Activated naive CD4-positive, alpha-beta T cell treated with anti-CD3 and anti-CD28 coated beads for 36 hours (primary cell): ENCODE measurements around the gene DEAF1. TPM values are rescaled to one million over a fixed set of nuclear protein-coding genes. Genes with fewer than 3 reads are reported as not detected.

Source experiments
- CTCF ChIA-PET: fragments of 350-600 bp; sonication (Branson Sonifier 250); formaldehyde crosslinking; loops from one replicate; lab custom pipeline; 2021; ENCODE audit warnings: antibody characterized with exemption; lab: Charles Lee
- DNase-seq: peaks from one replicate; pipeline ENCODE4 v3.0.0-alpha.2; 2020
- H3K27ac Mint-ChIP-seq: one replicate; pipeline ENCODE4 v1.8.0; 2021; ENCODE audit warnings: mild to moderate bottlenecking, mixed read lengths
- H3K27me3 Mint-ChIP-seq: one replicate; pipeline ENCODE4 v1.8.0; 2021; ENCODE audit warnings: low read depth, mixed read lengths
- H3K36me3 Mint-ChIP-seq: one replicate; pipeline ENCODE4 v1.8.0; 2021; ENCODE audit warnings: low read depth, mixed read lengths
- H3K4me1 Mint-ChIP-seq: one replicate; pipeline ENCODE4 v1.8.0; 2021; ENCODE audit warnings: low read depth, mixed read lengths
- H3K4me3 Mint-ChIP-seq: one replicate; pipeline ENCODE4 v1.8.0; 2021; ENCODE audit warnings: mild to moderate bottlenecking, moderate library complexity, mixed read lengths
- H3K9me3 Mint-ChIP-seq: one replicate; pipeline ENCODE4 v1.8.0; 2021; ENCODE audit warnings: mixed read lengths
- intact Hi-C: fragments of 100-400 bp; cut with micrococcal nuclease; formaldehyde crosslinking; loops from one replicate; pipeline ENCODE4 v1.15.1; 2023
- total RNA-seq, 2 experiments: library from RNA; stranded (reverse); gene quantifications; one replicate each; pipeline ENCODE4 v1.2.3, GENCODE V29; 2021

DEAF1 gene
- total RNA-seq, 2 experiments from 2014 or later, result 57.5 to 67.9 TPM

DNA sequence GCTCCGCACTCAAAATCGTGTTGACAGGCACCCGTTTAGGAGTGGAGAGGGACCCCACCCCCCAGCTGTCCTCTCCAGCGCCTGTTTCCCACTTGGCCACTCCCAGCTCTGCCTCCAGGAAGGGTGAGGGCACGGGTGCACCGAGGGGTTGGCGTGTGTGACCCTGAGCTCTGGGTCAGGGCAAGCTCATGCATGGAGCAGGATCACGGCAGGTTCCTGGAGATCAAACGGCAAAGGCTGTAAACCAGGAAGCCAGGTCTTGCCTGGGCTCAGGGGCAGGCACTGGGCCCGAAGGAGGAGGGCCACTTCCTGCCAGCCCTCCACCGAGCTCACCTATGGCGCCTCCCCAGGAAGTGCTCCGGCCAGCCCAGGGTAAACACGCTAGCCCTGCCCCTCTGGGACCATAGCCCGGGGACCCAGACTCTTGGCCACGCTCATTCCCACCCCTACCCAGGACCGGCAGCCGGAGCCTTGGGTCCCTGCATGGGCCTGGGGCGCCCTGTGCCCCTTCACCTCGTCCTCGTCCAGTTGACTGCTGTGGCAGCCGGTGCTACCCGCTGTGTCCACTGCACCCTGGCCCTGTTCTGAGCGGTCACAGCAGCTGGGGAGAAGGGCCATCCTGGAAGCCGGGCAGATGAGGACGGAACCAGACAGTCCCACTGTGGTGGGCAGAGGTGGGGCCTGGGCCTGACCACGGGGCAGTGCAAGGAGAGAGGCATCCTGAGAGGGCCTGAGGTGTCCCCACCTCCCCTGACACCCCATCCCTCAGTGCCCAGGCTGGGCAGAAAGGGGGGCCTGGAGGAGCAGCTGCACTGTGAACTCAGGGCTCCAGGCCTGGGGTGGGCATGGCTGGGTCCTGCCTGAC, 10.0 kb upstream of the DEAF1 start:
- H3K9me3 Mint-ChIP-seq, result no peaks in the 10 kb centered on the region
- peaks cover 5% of the 10 kb centered on the region for H3K4me1 Mint-ChIP-seq
- H3K4me3 Mint-ChIP-seq, result no peak overlapping the region
- intact Hi-C loops, result no loop called here
- no peak for DNase-seq
- no peak overlapping the region for H3K27ac Mint-ChIP-seq
- H3K27me3 Mint-ChIP-seq, result peaks cover 8% of the 10 kb centered on the region
- H3K36me3 Mint-ChIP-seq, result no peaks in the 10 kb centered on the region
- CTCF ChIA-PET, result interaction anchor here (1.8 kb wide), 1 partner anchor 9 kb away, joined by 4 read pairs; the partner anchor contains the start of gene TMEM80

DNA sequence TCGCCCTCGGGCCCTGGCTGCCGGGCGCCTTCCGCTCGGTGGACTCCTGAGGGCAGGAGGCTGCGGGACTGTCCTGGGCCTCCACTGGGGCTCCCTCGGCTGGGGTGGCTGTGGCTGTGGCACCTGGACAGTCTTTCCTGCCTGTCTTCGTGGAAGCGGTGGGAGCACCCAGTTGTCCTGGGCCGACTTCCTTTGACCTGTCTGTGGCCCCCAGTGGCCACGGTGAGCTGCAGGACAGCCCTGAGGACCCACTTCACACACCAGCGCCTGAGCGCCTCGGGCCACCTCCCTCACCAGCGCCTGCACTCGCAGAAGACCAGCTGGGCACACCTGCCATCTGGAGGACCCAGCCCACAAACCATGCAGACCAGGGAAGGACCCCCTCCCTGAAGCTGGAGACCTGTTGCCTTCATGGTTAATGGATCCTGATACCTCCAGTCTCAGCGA, 9.2 kb upstream of the DEAF1 start:
- H3K27me3 Mint-ChIP-seq, result peaks cover 8% of the 10 kb centered on the region
- peaks cover 5% of the 10 kb centered on the region for H3K4me1 Mint-ChIP-seq
- H3K36me3 Mint-ChIP-seq, result no peaks in the 10 kb centered on the region
- H3K27ac Mint-ChIP-seq, result no peak overlapping the region
- H3K9me3 Mint-ChIP-seq, result no peaks in the 10 kb centered on the region
- CTCF ChIA-PET, result interaction anchor here (1.8 kb wide), 1 partner anchor 8 kb away, joined by 4 read pairs; the partner anchor contains the start of gene TMEM80
- no peak for DNase-seq
- intact Hi-C loops, result no loop called here
- no peak overlapping the region for H3K4me3 Mint-ChIP-seq

DNA sequence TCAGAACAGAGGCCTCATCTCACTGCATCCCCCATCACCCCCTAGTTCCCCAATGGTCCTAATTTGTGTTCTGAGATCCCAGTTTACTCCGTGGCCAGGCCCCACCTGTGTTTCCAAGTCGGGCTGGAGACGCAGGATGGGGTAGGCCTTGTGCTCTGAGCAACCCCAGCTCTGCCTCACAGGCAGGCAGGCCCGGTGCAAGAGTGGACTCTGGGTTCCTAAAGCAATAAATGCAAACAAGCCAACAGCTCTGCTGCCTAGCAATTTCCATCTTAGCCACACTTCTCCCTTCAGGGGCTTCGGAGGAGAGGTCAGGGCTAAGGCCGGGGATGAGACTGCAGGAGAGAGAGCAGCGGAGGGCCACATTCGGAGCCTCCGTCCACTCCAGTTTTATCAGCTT, 8.5 kb upstream of the DEAF1 start:
- no peak overlapping the region for H3K27ac Mint-ChIP-seq
- CTCF ChIA-PET, result no interaction called here
- no peaks in the 10 kb centered on the region for H3K36me3 Mint-ChIP-seq
- DNase-seq, result no peak
- peaks cover 8% of the 10 kb centered on the region for H3K27me3 Mint-ChIP-seq
- intact Hi-C loops, result no loop called here
- H3K9me3 Mint-ChIP-seq, result no peaks in the 10 kb centered on the region
- H3K4me1 Mint-ChIP-seq, result peaks cover 6% of the 10 kb centered on the region
- H3K4me3 Mint-ChIP-seq, result no peak overlapping the region

DNA sequence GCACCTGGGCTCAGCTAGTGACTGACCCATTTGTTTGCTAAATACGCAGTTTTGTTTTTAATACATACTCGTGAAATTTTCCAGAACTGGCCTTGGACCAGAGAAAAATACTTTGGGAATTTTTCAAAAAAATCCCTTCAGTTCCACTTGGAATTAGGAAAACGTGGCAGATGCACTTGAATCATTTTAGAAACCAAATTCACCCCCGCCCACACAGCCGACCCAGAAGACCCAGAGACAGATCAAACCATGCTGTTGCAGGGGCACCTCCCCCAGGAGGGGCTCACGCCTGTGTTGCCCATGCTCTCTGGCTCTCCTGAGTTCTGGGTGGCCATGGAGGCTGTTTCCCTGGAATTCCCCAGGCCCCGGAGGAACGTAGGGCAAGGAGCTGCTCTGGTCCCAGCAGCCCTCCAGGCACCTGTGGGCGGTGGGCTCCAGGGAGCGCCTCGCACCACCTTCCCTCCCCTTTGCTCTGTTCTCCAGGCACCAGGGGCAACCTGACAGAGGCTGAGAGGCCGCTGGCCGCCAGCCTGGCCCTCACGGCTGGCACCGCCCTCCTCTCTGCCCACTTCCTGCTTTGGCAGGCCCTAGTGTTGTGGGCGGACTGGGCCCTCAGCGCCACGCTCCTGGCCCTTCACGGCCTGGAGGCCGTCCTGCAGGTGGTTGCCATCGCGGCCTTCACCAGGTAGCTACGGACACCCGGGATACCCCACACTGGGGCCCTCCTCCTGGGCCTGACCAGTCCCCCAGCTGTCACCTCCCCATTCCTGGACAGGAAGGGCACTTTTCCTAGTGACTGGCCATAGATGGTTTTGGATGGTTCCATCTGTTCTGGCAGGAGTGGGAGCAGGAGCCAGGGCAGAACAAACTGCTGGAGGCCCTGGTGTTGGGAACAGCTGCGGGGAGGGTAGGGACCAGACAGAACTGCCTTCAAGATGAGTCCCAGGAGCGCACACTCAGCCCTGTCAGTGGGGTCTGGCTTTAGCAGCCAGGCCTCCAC, 7.7 kb upstream of the DEAF1 start:
- intact Hi-C loops, result no loop called here

DNA sequence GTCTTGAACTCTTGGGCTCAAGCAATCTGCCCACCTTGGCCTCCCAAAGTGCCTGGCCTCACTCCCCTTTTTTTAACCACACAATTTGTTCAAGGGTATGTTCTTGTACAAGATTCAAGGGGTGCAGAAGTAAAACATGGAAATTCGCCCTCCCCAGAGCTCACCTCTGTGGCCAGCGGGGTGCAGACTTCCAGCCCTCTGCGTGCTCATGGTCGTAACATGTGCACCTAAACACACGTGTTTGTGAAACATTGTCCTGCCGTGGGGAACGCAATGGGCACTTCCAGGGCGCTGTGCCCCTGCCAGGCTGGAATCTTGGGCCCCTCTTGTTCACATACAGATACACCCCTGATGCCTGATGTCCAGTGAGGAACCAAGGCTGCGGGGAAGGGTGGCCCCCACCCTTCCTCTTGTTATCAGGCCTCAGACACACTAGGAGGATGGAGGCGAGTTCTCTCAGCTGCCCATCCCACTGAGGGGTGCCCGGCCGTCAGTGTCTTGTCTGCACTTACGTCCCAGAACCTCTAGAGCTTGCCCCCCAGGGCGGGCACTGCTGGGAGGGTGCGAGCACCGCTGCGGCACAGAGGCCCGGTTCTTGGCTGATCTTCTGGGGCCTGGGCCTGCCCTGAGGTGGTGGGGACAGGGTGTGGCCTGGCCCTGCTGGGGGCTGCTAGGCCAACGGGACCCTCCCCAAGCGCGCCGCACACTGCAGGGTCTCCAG, 6.9 kb upstream of the DEAF1 start:
- intact Hi-C loops, result no loop called here
- H3K9me3 Mint-ChIP-seq, result no peaks in the 10 kb centered on the region
- peaks cover 19% of the 10 kb centered on the region for H3K4me1 Mint-ChIP-seq
- H3K27ac Mint-ChIP-seq, result no peak overlapping the region
- H3K27me3 Mint-ChIP-seq, result no peaks in the 10 kb centered on the region
- no peak overlapping the region for H3K4me3 Mint-ChIP-seq
- DNase-seq, result no peak
- CTCF ChIA-PET, result no interaction called here
- no peaks in the 10 kb centered on the region for H3K36me3 Mint-ChIP-seq

More for the DNA sequence above, 7.7 kb upstream of the DEAF1 start:
- no peak overlapping the region for H3K27ac Mint-ChIP-seq
- DNase-seq, result no peak
- H3K4me3 Mint-ChIP-seq, result no peak overlapping the region
- no peaks in the 10 kb centered on the region for H3K9me3 Mint-ChIP-seq
- H3K36me3 Mint-ChIP-seq, result no peaks in the 10 kb centered on the region
- CTCF ChIA-PET, result no interaction called here
- peaks cover 13% of the 10 kb centered on the region for H3K4me1 Mint-ChIP-seq
- H3K27me3 Mint-ChIP-seq, result peaks cover 8% of the 10 kb centered on the region

DNA sequence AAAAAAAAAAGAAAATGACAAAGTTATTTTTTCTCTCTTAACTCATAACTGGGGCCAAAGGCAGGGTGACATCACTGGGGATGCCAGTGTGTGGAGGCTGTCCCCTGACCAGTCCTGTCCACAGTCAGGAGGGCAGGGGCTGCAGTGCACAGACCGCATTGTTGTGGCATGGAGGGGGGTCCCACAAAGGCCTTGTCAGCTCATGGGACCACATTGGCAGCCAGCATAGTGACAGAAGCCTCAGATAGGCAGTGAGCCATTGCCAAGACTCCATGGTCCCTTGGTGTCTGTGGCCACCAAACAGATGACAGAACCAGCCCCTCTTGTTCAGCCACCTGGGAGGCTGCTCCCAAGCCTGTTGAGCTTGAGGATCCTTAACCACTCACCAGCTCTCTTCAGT, 4.7 kb upstream of the DEAF1 start:
- Mint-ChIP-seq H3K9me3 (no peaks in the 10 kb centered on the region), H3K36me3 (no peaks in the 10 kb centered on the region), H3K4me3 (no peak overlapping the region), H3K27ac (no peak overlapping the region), H3K4me1 (peaks cover 23% of the 10 kb centered on the region), H3K27me3 (no peaks in the 10 kb centered on the region)
- intact Hi-C loops, result loop anchor here (5.0 to 10.0 kb wide), 2 partner anchors 432 to 685 kb away; partner anchors contain the start of gene BRSK2
- CTCF ChIA-PET, result interaction anchor here (1.1 kb wide), 1 partner anchor 36 kb away, joined by 3 read pairs; no protein-coding TSS in a partner anchor
- DNase-seq, result no peak

DNA sequence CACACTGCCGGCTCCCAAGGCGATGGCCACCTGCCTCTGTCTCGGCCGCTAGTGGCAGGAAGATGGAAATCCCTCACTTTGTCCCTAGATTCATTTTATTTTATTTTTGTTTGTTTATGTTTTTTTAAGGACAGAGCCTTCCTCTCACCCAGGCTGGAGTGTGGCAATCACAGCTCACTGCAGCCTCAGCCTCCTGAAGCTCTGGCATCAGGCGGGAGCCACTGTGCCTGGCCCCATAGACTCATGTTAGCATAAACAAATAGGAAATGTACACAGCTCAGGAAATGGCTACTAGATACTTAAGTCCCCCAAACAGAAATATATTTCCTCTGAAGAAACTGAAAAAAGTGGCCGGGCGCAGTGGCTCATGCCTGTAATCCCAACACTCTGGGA, 4.1 kb upstream of the DEAF1 start:
- Mint-ChIP-seq H3K4me1 (peaks cover 23% of the 10 kb centered on the region), H3K4me3 (no peak overlapping the region), H3K27me3 (no peaks in the 10 kb centered on the region), H3K9me3 (no peaks in the 10 kb centered on the region), H3K27ac (no peak overlapping the region), H3K36me3 (no peaks in the 10 kb centered on the region)
- DNase-seq, result no peak
- intact Hi-C loops, result loop anchor here (5.0 to 10.0 kb wide), 2 partner anchors 432 to 686 kb away; partner anchors contain the start of gene BRSK2
- CTCF ChIA-PET, result interaction anchor here (1.1 kb wide), 1 partner anchor 36 kb away, joined by 3 read pairs; no protein-coding TSS in a partner anchor

DNA sequence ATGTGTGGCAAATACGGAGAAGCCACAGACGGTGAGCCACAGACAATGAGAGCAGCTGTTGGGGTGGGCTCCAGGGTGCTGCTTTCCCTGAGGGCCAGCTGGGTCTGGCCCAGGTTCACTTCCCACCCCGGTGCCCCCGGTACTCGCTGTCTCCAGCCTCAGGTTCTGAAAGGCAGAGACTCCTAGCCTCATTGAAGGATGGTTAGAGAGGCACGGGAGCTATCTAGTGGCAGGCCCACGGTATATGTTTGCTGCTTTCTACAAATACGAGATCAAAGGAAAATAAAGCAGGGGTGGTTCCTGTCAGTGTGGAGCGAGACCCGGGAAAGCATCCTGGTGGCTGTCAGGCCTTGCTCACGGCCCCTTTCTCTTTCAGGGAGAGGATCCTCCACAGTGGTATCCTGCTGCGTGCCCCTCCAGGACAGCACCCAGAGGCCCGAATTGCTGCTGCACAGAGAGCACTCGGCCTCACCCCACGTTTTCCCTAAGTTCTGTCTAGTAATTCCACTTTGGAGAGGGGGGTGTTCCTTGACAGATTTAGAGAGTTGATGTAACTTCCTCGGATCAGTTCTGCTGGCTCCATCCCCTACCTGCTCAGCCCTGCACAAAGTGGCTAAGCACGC, 3.6 kb upstream of the DEAF1 start:
- Mint-ChIP-seq H3K27me3 (no peaks in the 10 kb centered on the region), H3K9me3 (no peaks in the 10 kb centered on the region), H3K4me1 (peaks cover 26% of the 10 kb centered on the region), H3K4me3 (no peak overlapping the region), H3K36me3 (peaks cover under 1% of the 10 kb centered on the region), H3K27ac (no peak overlapping the region)
- no peak for DNase-seq
- intact Hi-C loops, result loop anchor here (5.0 to 10.0 kb wide), 2 partner anchors 431 to 686 kb away; partner anchors contain the start of gene BRSK2
- CTCF ChIA-PET, result interaction anchor here (1.1 to 3.0 kb wide), 2 partner anchors 24 to 35 kb away, joined by 3 to 9 read pairs; no protein-coding TSS in a partner anchor

DNA sequence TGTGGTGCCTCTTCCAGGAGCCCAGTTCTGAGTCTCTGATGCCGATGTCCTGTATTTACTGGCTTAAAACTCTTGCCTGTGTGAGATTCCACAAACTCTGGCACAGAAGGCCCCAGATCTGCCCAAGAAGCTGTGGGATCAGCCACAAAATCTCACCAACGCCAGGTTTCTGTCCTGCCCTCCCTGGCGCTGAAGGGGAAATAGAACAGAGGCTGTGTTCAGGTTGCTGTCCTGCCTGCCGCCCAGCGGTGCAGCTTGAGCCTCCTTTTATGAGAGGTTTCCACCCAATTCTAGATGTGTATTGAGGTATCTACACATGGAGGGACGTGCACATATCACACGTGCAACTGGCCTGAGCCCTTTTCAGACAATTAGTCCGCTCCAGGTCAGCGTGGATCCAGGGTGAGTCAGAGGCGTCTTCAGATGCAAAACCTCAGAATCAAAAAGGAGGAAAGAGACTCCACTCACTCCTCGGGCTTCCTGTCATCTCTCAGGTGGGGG, 2.8 kb upstream of the DEAF1 start:
- no peaks in the 10 kb centered on the region for H3K9me3 Mint-ChIP-seq
- DNase-seq, result no peak

DNA sequence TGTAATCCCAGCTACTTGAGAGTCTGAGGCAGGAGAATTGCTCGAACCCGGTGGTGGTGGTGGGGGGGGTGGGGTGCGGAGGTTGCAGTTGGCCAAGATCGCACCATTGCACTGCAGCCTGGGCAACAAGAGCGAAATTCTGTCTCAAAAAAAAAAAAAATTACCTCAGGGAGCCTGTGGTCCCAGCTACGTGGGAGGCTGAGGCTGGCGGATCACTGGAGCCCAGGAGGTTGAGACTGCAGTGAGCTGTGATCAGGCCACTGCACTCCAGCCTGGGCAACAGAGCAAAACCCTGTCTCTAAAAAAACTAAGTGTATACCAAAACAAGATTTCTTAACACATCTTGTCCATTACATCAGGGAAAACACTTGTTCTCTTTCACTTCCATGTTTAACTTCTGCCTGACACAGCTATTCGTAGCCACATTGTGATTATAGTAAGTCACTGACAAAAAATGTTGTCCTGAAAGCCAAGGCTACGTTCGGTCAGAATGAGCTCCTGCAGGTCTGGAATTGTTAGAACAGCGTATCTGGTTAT, 2.0 kb upstream of the DEAF1 start:
- Mint-ChIP-seq H3K4me3 (peak overlapping the region; percentile 83), H3K36me3 (peaks cover 6% of the 10 kb centered on the region), H3K9me3 (no peaks in the 10 kb centered on the region), H3K4me1 (peaks cover 40% of the 10 kb centered on the region), H3K27ac (peak overlapping the region; percentile 93), H3K27me3 (no peaks in the 10 kb centered on the region)
- CTCF ChIA-PET, result interaction anchor here (0.6 to 3.0 kb wide), 8 partner anchors 8 to 108 kb away, joined by 3 to 9 read pairs (median 4); no protein-coding TSS in a partner anchor
- intact Hi-C loops, result loop anchor here (5.0 to 10.0 kb wide), 2 partner anchors 430 to 688 kb away; partner anchors contain the start of gene BRSK2
- no peak for DNase-seq

More for the DNA sequence above, 2.8 kb upstream of the DEAF1 start:
- peak overlapping the region; percentile 1 for H3K27ac Mint-ChIP-seq
- peaks cover 33% of the 10 kb centered on the region for H3K4me1 Mint-ChIP-seq
- intact Hi-C loops, result loop anchor here (5.0 to 10.0 kb wide), 2 partner anchors 431 to 687 kb away; partner anchors contain the start of gene BRSK2
- peaks cover 6% of the 10 kb centered on the region for H3K36me3 Mint-ChIP-seq
- CTCF ChIA-PET, result interaction anchor here (1.1 to 3.0 kb wide), 3 partner anchors 25 to 109 kb away, joined by 5 to 9 read pairs (median 9); no protein-coding TSS in a partner anchor
- no peak overlapping the region for H3K4me3 Mint-ChIP-seq
- H3K27me3 Mint-ChIP-seq, result no peaks in the 10 kb centered on the region
